HL-60 (cell line): Measurements from ENCODE around the gene DIS3L2.
"Not testable (repeated sequence)": the region's sequence is repeated elsewhere in the genome, so short reads cannot be mapped to it uniquely, and the experiment has no call there.

Experiments used
- DNase-seq, 2 experiments: peaks; one replicate each; pipeline ENCODE4 v3.0.0-alpha.2; 2010 to 2020; ENCODE audit warnings: low read depth in 1 of 2, low spot score in 1 of 2
- H3K27ac ChIP-seq: fragments of 250-450 bp; sonication (Bioruptor Pico); replicated peaks from 2 replicates; pipeline ENCODE4 v1.5.1; 2020; ENCODE audit warnings: mild to moderate bottlenecking, moderate library complexity
- H3K27me3 ChIP-seq: fragments of 250-450 bp; sonication (Bioruptor Pico); 2 replicates; pipeline ENCODE4 v1.5.1; 2021; ENCODE audit warnings: mild to moderate bottlenecking, moderate library complexity; ENCODE audit not compliant: insufficient read depth, poor library complexity, severe bottlenecking
- H3K4me3 ChIP-seq: replicated peaks from 2 replicates; pipeline ENCODE4 v1.5.1; 2011; ENCODE audit warnings: mild to moderate bottlenecking, control low read depth, low read length; ENCODE audit not compliant: insufficient read depth
- GABPA ChIP-seq: IDR thresholded peaks from 2 replicates; pipeline ENCODE4 v1.6.1; 2012; ENCODE audit warnings: low read depth
- POLR2AphosphoS5 ChIP-seq: IDR thresholded peaks from 2 replicates; pipeline ENCODE4 v1.6.1; 2012; ENCODE audit warnings: low read depth
- SPI1 ChIP-seq: IDR thresholded peaks from 2 replicates; pipeline ENCODE4 v1.6.1; 2012; ENCODE audit warnings: low read depth, mild to moderate bottlenecking, borderline replicate concordance
- TF ChIP-seq, protein P1 (sequence below): IDR thresholded peaks from 2 replicates; pipeline ENCODE4 v1.6.1; 2012; ENCODE audit warnings: low read depth; ENCODE audit not compliant: insufficient replicate concordance
- TF ChIP-seq, protein P2 (sequence below): IDR thresholded peaks from one replicate; pipeline ENCODE4 v1.5.1; 2011; ENCODE audit warnings: low read length, control low read depth, inconsistent platforms; ENCODE audit not compliant: insufficient read depth

The DIS3L2 gene

DNA sequence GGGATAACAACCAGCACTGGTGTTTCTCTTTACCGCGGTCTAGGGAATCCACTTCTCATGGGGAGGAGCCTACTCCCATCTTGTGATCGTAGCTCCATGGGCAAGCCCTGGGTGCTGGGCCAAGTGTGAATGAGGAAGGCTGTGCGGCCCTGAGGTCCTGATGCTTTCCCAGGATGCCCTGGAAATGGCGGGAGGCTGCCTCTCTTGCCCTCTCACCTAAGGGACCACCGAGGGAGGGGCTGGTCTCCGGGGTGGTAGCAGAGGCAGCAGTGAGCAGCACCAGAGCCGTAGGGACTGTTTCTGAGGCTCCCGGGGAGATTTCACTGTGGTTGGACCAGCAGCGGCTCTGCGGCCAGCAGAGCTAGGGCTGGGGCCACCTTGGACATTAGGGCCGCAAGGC is 19.8 kb upstream of the DIS3L2 start:
- Histone ChIP-seq H3K4me3 (no peak overlapping the region), H3K27me3 (no peaks in the 10 kb centered on the region), H3K27ac (no peak overlapping the region)
- TF ChIP-seq GABPA (no peak), SPI1 (no peak), POLR2AphosphoS5 (no peak)
- TF ChIP-seq, protein P1, sequence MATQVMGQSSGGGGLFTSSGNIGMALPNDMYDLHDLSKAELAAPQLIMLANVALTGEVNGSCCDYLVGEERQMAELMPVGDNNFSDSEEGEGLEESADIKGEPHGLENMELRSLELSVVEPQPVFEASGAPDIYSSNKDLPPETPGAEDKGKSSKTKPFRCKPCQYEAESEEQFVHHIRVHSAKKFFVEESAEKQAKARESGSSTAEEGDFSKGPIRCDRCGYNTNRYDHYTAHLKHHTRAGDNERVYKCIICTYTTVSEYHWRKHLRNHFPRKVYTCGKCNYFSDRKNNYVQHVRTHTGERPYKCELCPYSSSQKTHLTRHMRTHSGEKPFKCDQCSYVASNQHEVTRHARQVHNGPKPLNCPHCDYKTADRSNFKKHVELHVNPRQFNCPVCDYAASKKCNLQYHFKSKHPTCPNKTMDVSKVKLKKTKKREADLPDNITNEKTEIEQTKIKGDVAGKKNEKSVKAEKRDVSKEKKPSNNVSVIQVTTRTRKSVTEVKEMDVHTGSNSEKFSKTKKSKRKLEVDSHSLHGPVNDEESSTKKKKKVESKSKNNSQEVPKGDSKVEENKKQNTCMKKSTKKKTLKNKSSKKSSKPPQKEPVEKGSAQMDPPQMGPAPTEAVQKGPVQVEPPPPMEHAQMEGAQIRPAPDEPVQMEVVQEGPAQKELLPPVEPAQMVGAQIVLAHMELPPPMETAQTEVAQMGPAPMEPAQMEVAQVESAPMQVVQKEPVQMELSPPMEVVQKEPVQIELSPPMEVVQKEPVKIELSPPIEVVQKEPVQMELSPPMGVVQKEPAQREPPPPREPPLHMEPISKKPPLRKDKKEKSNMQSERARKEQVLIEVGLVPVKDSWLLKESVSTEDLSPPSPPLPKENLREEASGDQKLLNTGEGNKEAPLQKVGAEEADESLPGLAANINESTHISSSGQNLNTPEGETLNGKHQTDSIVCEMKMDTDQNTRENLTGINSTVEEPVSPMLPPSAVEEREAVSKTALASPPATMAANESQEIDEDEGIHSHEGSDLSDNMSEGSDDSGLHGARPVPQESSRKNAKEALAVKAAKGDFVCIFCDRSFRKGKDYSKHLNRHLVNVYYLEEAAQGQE = no peak
- TF ChIP-seq, protein P2, sequence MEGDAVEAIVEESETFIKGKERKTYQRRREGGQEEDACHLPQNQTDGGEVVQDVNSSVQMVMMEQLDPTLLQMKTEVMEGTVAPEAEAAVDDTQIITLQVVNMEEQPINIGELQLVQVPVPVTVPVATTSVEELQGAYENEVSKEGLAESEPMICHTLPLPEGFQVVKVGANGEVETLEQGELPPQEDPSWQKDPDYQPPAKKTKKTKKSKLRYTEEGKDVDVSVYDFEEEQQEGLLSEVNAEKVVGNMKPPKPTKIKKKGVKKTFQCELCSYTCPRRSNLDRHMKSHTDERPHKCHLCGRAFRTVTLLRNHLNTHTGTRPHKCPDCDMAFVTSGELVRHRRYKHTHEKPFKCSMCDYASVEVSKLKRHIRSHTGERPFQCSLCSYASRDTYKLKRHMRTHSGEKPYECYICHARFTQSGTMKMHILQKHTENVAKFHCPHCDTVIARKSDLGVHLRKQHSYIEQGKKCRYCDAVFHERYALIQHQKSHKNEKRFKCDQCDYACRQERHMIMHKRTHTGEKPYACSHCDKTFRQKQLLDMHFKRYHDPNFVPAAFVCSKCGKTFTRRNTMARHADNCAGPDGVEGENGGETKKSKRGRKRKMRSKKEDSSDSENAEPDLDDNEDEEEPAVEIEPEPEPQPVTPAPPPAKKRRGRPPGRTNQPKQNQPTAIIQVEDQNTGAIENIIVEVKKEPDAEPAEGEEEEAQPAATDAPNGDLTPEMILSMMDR = no peak
- no peak for DNase-seq

GRCh38 chr2:231942180-231942579 is 19.3 kb upstream of the DIS3L2 start:
- no peaks in the 10 kb centered on the region for H3K27me3 ChIP-seq
- no peak for TF ChIP-seq GABPA
- no peak for TF ChIP-seq POLR2AphosphoS5
- H3K27ac ChIP-seq = no peak overlapping the region
- H3K4me3 ChIP-seq = no peak overlapping the region
- DNase-seq = no peak

GRCh38 chr2:231946241-231946814 is 15.2 kb upstream of the DIS3L2 start:
- Histone ChIP-seq H3K4me3 (no peak overlapping the region), H3K27me3 (no peaks in the 10 kb centered on the region), H3K27ac (no peak overlapping the region)
- DNase-seq = no peak
- TF ChIP-seq, protein P2 = no peak
- TF ChIP-seq SPI1 (no peak), GABPA (no peak), POLR2AphosphoS5 (no peak)
- TF ChIP-seq, protein P1 = no peak

DNA sequence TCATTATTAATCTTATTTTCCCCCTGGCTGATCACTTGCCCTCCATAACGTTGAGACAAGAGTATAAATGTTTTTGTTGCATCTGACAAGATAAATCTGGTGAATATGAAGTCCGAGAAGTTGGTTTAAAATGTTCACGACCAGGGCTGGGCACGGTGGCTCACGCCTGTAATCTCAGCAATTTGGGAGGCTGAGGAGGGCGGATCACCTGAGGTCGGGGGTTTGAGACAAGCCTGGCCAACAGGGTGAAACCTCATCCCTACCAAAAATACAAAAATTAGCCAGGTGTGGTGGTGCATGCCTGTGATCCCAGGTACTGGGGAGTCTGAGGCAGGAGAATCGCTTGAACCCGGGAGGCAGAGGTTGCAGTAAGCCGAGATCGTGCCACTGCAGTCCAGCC is 14.4 kb upstream of the DIS3L2 start:
- not testable (repeated sequence) for H3K4me3 ChIP-seq, H3K27ac ChIP-seq, DNase-seq, H3K27me3 ChIP-seq

DNA sequence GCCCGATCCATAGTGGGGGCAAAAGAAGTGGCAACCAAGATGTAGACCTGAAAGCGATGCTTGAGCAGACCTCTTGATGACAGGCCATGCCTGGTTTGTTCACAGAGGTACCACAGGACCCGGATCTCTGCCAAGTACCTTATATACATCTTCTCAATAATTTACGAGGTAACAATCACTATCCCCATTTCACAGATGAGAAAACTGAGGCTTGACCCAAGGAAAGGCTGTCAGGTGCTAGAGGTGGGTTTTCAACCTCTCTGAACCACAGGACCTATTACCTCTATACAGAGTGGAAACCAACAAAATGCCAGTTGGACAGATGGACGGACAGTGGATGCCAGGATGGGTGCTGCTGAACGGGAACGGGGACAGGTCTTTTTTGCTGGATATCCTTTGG is 13.8 kb upstream of the DIS3L2 start:
- TF ChIP-seq POLR2AphosphoS5 = no peak
- Histone ChIP-seq H3K27me3 (no peaks in the 10 kb centered on the region), H3K27ac (no peak overlapping the region), H3K4me3 (no peak overlapping the region)
- no peak for DNase-seq
